Activated CD8-positive, alpha-beta memory T cell treated with anti-CD3 and anti-CD28 coated beads, Interleukin-2, amount 10 ng/mL, durations not matched to agents 7 days and 5 days (primary cell): ENCODE data around the gene DDC. TPM values are rescaled to one million over a fixed set of nuclear protein-coding genes. Genes with fewer than 3 reads are reported as not detected.
"Not testable (repeated sequence)": the region's sequence is repeated elsewhere in the genome, so short reads cannot be mapped to it uniquely, and the experiment has no call there.

ENCODE experiments used
- ATAC-seq: fragments of 150-1000 bp; cut with Tn5 transposase; one replicate; pipeline ENCODE4 v1.10.0; 2021; ENCODE audit warnings: moderate library complexity
- CTCF ChIA-PET: fragments of 350-600 bp; sonication (Branson Sonifier 250); formaldehyde crosslinking; loops from one replicate; lab custom pipeline; 2021; ENCODE audit warnings: antibody characterized with exemption; lab: Charles Lee
- DNase-seq: peaks from one replicate; pipeline ENCODE4 v3.0.0-alpha.2; 2020
- H3K27ac Mint-ChIP-seq: one replicate; pipeline ENCODE4 v1.8.0; 2021; ENCODE audit warnings: mild to moderate bottlenecking, mixed read lengths
- H3K27me3 Mint-ChIP-seq: one replicate; pipeline ENCODE4 v1.8.0; 2021; ENCODE audit warnings: mixed read lengths
- H3K36me3 Mint-ChIP-seq: one replicate; pipeline ENCODE4 v1.8.0; 2021; ENCODE audit warnings: mild to moderate bottlenecking, mixed read lengths
- H3K4me1 Mint-ChIP-seq: one replicate; pipeline ENCODE4 v1.8.0; 2021; ENCODE audit warnings: mixed read lengths
- H3K4me3 Mint-ChIP-seq: one replicate; pipeline ENCODE4 v1.8.0; 2021; ENCODE audit warnings: mild to moderate bottlenecking, moderate library complexity, mixed read lengths
- H3K9me3 Mint-ChIP-seq: one replicate; pipeline ENCODE4 v1.8.0; 2022; ENCODE audit warnings: low read depth, mixed read lengths
- total RNA-seq, 2 experiments: library from RNA; stranded (reverse); gene quantifications; one replicate each; pipeline ENCODE4 v1.2.3, GENCODE V29; 2021

Gene DDC
- total RNA-seq, 2 experiments from 2014 or later: not detected

DNA sequence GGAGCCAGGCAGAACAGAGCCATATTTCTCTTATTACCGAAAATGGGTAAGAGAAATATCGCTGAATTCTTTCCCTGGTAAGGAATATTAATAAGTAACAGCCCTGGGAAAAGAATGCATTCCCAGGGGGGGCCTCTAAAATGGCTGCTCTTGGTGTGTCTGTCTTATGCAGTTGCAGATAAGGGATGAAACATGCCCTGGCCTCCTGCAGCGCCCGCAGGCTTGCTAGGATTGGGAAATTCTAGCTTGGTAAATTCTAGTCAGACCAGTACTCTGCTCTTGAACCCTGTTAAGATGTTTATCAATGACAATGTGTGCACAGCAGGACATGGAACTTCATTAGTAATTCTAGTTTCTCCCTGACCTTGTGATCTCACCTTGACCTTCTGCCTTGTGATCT, 18.1 kb upstream of the DDC start:
- ATAC-seq, DNase-seq, CTCF ChIA-PET, H3K27ac Mint-ChIP-seq, H3K4me3 Mint-ChIP-seq: not testable (repeated sequence)
- peaks cover 11% of the 10 kb centered on the region for H3K9me3 Mint-ChIP-seq
- H3K27me3 Mint-ChIP-seq: peaks cover 17% of the 10 kb centered on the region
- peaks cover 14% of the 10 kb centered on the region for H3K36me3 Mint-ChIP-seq
- peaks cover 10% of the 10 kb centered on the region for H3K4me1 Mint-ChIP-seq

DNA sequence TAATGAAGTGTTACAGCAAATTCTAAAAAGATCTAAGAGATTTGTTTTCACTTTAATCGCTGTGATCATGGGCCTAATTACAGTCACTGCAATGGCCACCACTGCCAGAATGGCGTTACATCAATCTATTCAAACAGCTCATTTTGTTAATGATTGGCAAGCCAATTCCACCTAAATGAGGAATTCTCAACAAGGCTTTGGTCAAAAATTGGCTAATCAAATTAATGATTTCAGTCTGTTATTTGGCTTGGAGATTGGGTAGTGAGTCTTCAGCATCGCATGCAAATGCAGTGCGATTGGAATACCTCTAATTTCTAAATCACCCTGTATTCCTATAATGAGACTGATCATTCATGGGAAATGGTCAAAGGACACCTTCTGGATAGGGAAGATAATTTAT, 17.1 kb upstream of the DDC start:
- ATAC-seq, H3K4me3 Mint-ChIP-seq, CTCF ChIA-PET, H3K4me1 Mint-ChIP-seq, H3K27ac Mint-ChIP-seq, DNase-seq: not testable (repeated sequence)
- H3K36me3 Mint-ChIP-seq: peaks cover 13% of the 10 kb centered on the region
- H3K9me3 Mint-ChIP-seq: peaks cover 11% of the 10 kb centered on the region
- peaks cover 17% of the 10 kb centered on the region for H3K27me3 Mint-ChIP-seq

DNA sequence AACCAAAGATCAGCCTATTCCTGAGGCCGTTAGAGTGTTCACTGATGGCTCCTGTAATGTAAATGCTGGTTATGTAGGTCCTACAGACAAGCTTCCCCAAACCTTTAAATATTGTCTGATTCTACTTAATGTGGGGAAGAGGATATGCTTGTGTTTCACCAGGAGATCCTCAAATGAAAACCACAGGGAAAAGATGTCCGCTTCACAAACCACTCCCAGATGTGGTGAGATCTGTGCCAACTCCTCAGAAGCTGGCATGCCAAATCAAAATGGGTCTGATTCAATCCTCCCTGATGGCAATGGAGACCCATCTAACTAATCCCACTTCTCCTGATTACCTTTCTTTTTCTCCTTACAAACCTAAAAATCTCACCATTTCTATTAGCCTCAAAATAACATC, 15.5 kb upstream of the DDC start:
- Mint-ChIP-seq H3K36me3 (peaks cover 12% of the 10 kb centered on the region), H3K27me3 (peaks cover 17% of the 10 kb centered on the region)
- H3K4me1 Mint-ChIP-seq, CTCF ChIA-PET, DNase-seq, H3K27ac Mint-ChIP-seq, H3K9me3 Mint-ChIP-seq, ATAC-seq, H3K4me3 Mint-ChIP-seq: not testable (repeated sequence)

DNA sequence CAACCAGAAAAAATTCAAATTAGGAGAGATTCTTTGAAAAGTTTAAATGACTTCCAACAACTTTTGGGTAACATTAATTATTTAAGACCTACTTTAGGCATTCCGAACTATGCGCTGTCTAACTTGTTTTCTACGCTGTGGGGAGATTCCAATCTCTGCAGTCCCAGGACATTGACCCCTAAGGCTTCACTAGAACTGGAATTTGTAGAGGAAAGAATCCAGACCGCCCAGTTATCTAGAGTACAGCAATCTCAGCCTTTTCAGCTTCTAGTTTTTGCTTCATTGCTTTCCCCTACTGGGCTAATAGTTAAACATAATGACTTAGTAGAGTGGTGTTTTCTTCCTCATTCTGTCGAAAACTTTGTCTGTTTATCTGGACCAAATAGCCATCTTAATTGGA, 14.9 kb upstream of the DDC start:
- H3K9me3 Mint-ChIP-seq: peaks cover 9% of the 10 kb centered on the region
- peaks cover 12% of the 10 kb centered on the region for H3K36me3 Mint-ChIP-seq
- H3K27me3 Mint-ChIP-seq: peaks cover 20% of the 10 kb centered on the region
- H3K4me3 Mint-ChIP-seq: no peak overlapping the region
- H3K27ac Mint-ChIP-seq: no peak overlapping the region
- ATAC-seq (no peak), DNase-seq (no peak)
- no peaks in the 10 kb centered on the region for H3K4me1 Mint-ChIP-seq
- CTCF ChIA-PET: no interaction called here

DNA sequence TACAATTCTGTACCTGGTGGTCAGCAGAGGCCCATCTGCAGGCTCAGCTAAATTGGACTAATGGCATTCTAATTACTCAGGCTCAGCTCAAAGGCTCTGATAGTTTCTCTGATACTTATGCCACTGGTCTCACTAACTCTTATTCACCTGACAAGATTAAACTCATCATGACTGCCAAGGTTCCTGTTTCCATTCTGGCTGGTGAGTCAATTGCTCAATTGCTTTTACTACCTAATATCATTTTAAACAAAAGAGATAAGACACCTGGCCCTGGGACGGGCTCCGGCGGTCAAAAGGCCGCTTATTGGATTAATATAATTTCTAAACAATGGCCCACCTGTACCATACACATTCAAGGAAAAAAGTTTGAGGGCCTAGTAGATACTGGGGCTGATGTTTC, 12.9 kb upstream of the DDC start:
- H3K4me3 Mint-ChIP-seq, H3K9me3 Mint-ChIP-seq, H3K36me3 Mint-ChIP-seq, CTCF ChIA-PET, DNase-seq, H3K4me1 Mint-ChIP-seq, H3K27ac Mint-ChIP-seq, ATAC-seq: not testable (repeated sequence)
- H3K27me3 Mint-ChIP-seq: peaks cover 35% of the 10 kb centered on the region

DNA sequence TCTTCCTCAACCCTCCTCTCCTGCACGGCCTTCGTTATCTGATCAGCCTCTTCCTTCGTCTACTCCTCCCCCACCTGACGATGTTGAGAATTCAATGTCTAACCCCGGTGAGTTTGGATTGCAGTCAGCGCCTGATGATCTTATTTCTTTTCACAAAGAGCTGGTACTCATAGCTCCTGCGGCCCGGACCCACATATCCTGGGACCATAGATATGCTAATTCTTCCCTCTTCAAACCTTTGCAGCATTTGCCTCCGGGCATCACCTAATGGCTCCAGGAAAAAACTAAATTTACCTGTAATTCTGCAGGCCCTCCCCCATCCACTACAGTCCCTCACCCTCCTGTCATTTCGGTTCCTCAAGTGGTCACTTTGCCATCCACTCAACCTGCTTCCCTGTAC, 12.4 kb upstream of the DDC start:
- CTCF ChIA-PET: no interaction called here
- Mint-ChIP-seq H3K27me3 (peaks cover 35% of the 10 kb centered on the region), H3K27ac (no peak overlapping the region), H3K4me1 (no peaks in the 10 kb centered on the region), H3K36me3 (peaks cover 3% of the 10 kb centered on the region), H3K9me3 (peaks cover 2% of the 10 kb centered on the region), H3K4me3 (no peak overlapping the region)
- ATAC-seq (no peak), DNase-seq (no peak)

DNA sequence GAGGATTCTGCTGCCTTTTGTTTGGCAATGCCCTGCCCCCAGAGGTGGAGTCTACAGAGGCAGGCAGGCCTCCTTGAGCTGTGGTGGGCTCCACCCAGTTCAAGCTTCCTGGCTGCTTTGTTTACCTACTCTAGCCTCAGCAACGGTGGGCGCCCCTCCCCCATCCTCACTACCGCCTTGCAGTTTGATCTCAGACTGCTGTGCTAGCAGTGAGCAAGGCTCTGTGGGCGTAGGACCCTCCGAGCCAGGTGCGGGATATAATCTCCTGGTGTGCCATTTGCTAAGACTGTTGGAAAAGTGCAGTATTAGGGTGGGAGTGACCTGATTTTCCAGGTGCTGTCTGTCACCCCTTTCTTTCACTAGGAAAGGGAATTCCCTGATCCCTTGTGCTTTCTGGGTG, 11.2 kb upstream of the DDC start:
- H3K9me3 Mint-ChIP-seq, H3K27ac Mint-ChIP-seq, H3K4me3 Mint-ChIP-seq, DNase-seq, H3K4me1 Mint-ChIP-seq, CTCF ChIA-PET, H3K36me3 Mint-ChIP-seq, ATAC-seq: not testable (repeated sequence)
- peaks cover 32% of the 10 kb centered on the region for H3K27me3 Mint-ChIP-seq

DNA sequence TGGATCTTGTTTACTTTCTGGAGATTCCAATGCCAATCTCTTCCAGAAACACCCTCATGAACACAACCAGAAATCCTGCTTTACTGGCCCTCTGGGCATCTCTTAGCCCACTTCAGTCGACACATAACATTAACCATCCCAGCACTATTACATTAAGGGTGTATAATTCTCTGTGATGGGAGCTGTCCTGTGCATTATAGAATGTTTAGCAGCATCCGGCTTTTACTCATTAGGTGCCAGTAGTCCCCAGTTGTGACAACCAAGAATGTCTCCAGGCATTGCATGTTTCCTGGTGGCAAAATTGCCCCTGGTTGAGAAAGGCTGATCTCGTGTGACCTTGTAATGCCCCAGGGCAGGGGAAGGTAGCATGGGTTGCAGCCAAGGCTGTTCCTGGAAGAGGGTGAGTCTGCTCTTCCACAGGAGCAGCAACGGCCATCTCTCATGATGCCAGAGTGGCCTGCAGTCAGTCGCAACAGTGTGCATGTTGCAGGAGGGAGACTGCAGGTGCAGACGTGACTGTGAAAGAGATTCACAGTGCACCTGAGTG, 2.6 kb upstream of the DDC start:
- Mint-ChIP-seq H3K4me1 (no peaks in the 10 kb centered on the region), H3K27ac (no peak overlapping the region), H3K4me3 (no peak overlapping the region), H3K9me3 (no peaks in the 10 kb centered on the region), H3K36me3 (no peaks in the 10 kb centered on the region), H3K27me3 (peaks cover 25% of the 10 kb centered on the region)
- DNase-seq: no peak
- no peak for ATAC-seq
- CTCF ChIA-PET: no interaction called here

DNA sequence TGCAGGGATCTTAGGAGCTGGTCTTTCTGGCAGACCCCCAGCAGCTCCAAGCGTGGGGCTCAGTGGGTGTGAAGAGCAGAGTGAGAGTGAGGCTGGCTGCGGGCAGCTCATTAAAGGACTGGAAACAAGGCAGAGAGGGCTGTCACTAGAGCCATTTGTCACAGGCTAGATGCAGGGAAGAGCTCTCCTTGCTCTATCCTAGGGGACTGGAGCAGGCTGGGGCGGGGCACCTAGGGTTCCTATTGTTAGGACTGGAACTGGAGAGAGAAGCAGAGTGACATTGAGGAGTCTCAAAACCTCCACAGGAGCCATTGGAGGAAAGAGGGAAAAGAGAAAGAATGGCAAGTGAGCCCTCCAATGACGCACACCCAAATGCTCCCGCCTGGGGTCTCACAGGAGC, 772 bp upstream of the DDC start:
- peaks cover 23% of the 10 kb centered on the region for H3K27me3 Mint-ChIP-seq
- no peak overlapping the region for H3K4me3 Mint-ChIP-seq
- DNase-seq: no peak
- H3K36me3 Mint-ChIP-seq: no peaks in the 10 kb centered on the region
- no peaks in the 10 kb centered on the region for H3K4me1 Mint-ChIP-seq
- CTCF ChIA-PET: interaction anchor here (1.0 kb wide), 1 partner anchor 473 kb away, joined by 3 read pairs; no protein-coding TSS in a partner anchor
- no peak overlapping the region for H3K27ac Mint-ChIP-seq
- ATAC-seq: no peak
- no peaks in the 10 kb centered on the region for H3K9me3 Mint-ChIP-seq

DNA sequence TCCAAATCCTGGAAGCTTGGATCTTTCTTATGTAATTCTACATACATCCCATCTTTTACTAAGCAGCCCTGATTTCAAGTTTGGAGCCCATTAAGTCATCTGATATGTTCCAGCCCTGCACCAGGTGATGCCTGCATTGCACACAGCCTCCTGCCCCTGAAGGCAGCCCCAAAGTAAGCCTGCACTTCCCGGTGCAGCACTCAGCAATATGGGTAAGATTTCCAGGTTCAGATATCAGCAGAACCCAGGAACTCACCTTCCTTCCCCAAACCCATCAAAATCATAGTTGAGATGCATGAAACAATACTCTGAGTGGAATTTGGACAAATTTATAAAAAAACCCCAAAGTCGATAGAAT, 333 bp upstream of the DDC start:
- no peak for DNase-seq
- Mint-ChIP-seq H3K9me3 (no peaks in the 10 kb centered on the region), H3K27me3 (peaks cover 25% of the 10 kb centered on the region), H3K4me1 (no peaks in the 10 kb centered on the region), H3K4me3 (no peak overlapping the region), H3K27ac (no peak overlapping the region), H3K36me3 (no peaks in the 10 kb centered on the region)
- CTCF ChIA-PET: interaction anchor here (1.0 kb wide), 1 partner anchor 473 kb away, joined by 3 read pairs; no protein-coding TSS in a partner anchor
- no peak for ATAC-seq

DNA sequence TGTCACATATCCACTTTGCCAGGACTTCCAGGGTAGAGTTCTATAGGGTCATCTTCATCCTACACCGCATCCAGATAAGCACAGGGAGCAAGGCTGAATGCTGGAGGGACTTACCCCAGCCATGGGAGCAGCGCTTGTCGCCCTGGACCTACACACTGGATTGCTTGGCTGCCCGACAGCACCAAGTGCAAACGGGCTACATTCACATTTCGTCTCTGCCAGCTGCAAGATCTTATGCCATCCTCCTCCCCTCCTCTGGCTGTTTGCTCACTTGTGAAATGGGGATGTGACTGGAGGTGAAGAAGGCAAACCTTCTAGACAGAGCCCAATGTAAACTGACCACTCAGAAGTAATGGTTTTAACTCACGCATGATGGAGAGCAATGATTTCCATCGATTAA, 1.0 kb downstream of the DDC start:
- no peak overlapping the region for H3K4me3 Mint-ChIP-seq
- no peaks in the 10 kb centered on the region for H3K4me1 Mint-ChIP-seq
- DNase-seq (no peak), ATAC-seq (no peak)
- H3K27ac Mint-ChIP-seq: no peak overlapping the region
- no peaks in the 10 kb centered on the region for H3K9me3 Mint-ChIP-seq
- peaks cover 25% of the 10 kb centered on the region for H3K27me3 Mint-ChIP-seq
- no peaks in the 10 kb centered on the region for H3K36me3 Mint-ChIP-seq
- CTCF ChIA-PET: no interaction called here

DNA sequence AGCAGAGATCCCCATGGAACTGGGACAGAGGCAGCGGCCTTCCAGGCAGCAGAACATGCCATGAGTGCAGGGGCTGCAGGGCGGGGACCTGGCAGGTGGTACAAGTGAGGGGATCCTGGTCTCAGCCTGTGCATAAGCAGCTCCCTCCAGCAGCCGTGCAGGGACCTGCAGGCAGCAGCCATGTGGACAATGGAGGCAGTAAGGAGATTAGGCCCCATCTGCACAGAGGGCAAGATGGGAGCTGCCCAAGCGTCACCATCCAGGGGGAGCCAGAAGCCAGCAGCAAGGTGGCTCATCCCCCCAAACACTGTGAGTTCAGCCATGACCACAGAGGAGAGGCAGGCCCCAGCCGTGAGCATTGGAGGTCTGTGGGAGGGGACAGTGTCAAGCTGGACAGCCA, 3.1 kb downstream of the DDC start:
- Mint-ChIP-seq H3K36me3 (no peaks in the 10 kb centered on the region), H3K9me3 (no peaks in the 10 kb centered on the region), H3K27me3 (peaks cover 39% of the 10 kb centered on the region), H3K4me1 (no peaks in the 10 kb centered on the region), H3K27ac (no peak overlapping the region), H3K4me3 (no peak overlapping the region)
- CTCF ChIA-PET: interaction anchor here (0.6 kb wide), 1 partner anchor 72 kb away, joined by 3 read pairs; no protein-coding TSS in a partner anchor
- DNase-seq (no peak), ATAC-seq (no peak)

DNA sequence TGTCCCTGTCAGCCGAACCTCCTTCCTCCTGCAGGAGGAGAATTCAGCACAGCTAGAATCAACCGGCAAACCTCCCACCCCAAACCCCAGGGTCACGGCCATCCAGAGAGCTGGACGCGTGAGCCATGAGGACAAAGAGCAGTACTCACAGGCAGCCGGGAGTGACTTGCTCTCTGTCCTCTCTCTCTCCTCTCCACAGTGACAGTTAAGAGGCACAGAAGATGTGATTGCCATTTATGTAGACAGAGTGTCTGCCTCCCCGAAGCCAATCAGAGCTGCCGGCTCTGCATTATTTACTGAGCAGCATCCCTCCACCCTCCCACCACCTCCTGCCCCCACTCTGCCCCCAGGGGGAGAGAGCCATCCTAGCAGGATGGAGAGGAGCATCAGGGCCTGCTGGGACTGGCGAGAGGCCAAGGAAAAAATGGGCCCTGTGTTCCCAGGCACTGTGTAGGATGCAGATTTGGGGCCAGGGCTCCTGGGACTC, 4.3 kb downstream of the DDC start:
- ATAC-seq (no peak), DNase-seq (no peak)
- CTCF ChIA-PET: no interaction called here
- no peaks in the 10 kb centered on the region for H3K9me3 Mint-ChIP-seq
- H3K36me3 Mint-ChIP-seq: no peaks in the 10 kb centered on the region
- no peaks in the 10 kb centered on the region for H3K4me1 Mint-ChIP-seq
- H3K27me3 Mint-ChIP-seq: peaks cover 44% of the 10 kb centered on the region
- no peak overlapping the region for H3K27ac Mint-ChIP-seq
- H3K4me3 Mint-ChIP-seq: no peak overlapping the region

DNA sequence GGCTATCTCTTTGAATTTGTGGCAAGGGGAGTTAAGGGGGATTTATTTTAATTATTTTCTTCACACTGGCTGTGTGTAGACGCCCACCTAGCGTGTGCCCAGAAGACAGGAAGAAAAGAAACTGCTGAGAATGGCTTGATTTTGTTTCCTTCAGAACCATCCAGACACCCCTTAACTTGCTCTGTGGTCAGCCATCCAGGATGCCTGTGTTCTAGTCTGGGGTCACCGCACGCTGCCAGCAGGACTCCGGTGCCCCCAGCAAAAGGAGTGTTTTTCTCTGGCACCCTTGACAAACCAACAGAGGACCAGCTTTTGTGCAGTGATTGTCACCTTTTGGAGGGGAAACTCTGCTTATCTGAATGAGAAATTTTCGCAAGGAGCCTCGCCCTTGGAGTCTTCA, 5.3 kb downstream of the DDC start:
- H3K4me3 Mint-ChIP-seq: no peak overlapping the region
- no peaks in the 10 kb centered on the region for H3K4me1 Mint-ChIP-seq
- no peak overlapping the region for H3K27ac Mint-ChIP-seq
- peaks cover 44% of the 10 kb centered on the region for H3K27me3 Mint-ChIP-seq
- ATAC-seq: no peak
- H3K9me3 Mint-ChIP-seq: no peaks in the 10 kb centered on the region
- CTCF ChIA-PET: no interaction called here
- no peak for DNase-seq
- H3K36me3 Mint-ChIP-seq: no peaks in the 10 kb centered on the region
